DND-41 (cell line): ENCODE data around the gene THSD7A.

Source experiments
- EZH2 ChIP-seq: IDR thresholded peaks from 3 replicates; pipeline ENCODE4 v1.6.1; 2012; ENCODE audit warnings: borderline replicate concordance, low read depth, mild to moderate bottlenecking, moderate library complexity, low read length, inconsistent platforms; ENCODE audit not compliant: severe bottlenecking
- TF ChIP-seq, protein P1 (sequence below): IDR thresholded peaks from 2 replicates; pipeline ENCODE4 v1.5.1; 2012; ENCODE audit warnings: borderline replicate concordance, low read length, moderate library complexity, mild to moderate bottlenecking; ENCODE audit not compliant: poor library complexity, severe bottlenecking; ENCODE audit errors: extremely low read depth

DNA sequence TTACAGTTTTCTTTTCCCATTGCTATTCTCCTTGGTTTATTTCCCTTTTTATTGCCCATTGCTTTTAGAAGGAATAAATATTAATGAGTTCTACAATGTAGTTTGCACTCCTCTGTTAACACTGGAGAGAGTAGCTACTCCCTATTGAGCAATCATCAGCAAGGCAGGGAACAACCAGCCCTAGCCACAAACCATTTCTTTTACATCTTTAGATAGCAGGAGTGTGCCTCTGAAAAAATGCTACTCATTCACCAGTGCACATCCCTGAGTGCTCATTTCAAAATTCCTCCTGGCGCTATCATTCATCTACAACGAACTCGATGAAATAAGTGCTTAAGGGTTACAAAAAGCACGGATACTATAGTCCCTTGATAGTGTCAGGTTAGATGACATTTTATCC is 252.9 kb downstream of the THSD7A start:
- no peak for TF ChIP-seq EZH2
- TF ChIP-seq, protein P1, sequence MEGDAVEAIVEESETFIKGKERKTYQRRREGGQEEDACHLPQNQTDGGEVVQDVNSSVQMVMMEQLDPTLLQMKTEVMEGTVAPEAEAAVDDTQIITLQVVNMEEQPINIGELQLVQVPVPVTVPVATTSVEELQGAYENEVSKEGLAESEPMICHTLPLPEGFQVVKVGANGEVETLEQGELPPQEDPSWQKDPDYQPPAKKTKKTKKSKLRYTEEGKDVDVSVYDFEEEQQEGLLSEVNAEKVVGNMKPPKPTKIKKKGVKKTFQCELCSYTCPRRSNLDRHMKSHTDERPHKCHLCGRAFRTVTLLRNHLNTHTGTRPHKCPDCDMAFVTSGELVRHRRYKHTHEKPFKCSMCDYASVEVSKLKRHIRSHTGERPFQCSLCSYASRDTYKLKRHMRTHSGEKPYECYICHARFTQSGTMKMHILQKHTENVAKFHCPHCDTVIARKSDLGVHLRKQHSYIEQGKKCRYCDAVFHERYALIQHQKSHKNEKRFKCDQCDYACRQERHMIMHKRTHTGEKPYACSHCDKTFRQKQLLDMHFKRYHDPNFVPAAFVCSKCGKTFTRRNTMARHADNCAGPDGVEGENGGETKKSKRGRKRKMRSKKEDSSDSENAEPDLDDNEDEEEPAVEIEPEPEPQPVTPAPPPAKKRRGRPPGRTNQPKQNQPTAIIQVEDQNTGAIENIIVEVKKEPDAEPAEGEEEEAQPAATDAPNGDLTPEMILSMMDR = no peak
